GM18517 (cell line): ENCODE data around the gene MMP10.

Experiments
- ATAC-seq: cut with Tn5 transposase; IDR thresholded peaks from one replicate; pipeline ENCODE4 v1.9.1; 2021; ENCODE audit warnings: mild to moderate bottlenecking, moderate library complexity; ENCODE audit not compliant: unreplicated experiment

The MMP10 gene

GRCh38 chr11:102780491-102780918 is at the start of gene MMP10:
Gene MMP10, minus strand, starts transcription at chr11:102780628. Its CDS starts 37 bp downstream, at chr11:102780591.
- ATAC-seq, result no peak

- no peak for ATAC-seq
Measured at GRCh38 chr11:102829316-102830000, 49.0 kb upstream of the MMP10 start.

- no peak for ATAC-seq
Measured at GRCh38 chr11:102824556-102824955, 44.1 kb upstream of the MMP10 start.

- no peak for ATAC-seq
Measured at GRCh38 chr11:102819491-102819890, 39.1 kb upstream of the MMP10 start.

GRCh38 chr11:102813484-102813883 is 33.1 kb upstream of the MMP10 start:
- ATAC-seq, result no peak

- ATAC-seq, result no peak
Measured at GRCh38 chr11:102812188-102812587, 31.8 kb upstream of the MMP10 start.

GRCh38 chr11:102810950-102811660 is 30.7 kb upstream of the MMP10 start:
- no peak for ATAC-seq

- ATAC-seq, result no peak
Measured at GRCh38 chr11:102809971-102810370, 29.5 kb upstream of the MMP10 start.

GRCh38 chr11:102807921-102808320 is 27.5 kb upstream of the MMP10 start:
- ATAC-seq, result peak; percentile 52

GRCh38 chr11:102806296-102806695 is 25.9 kb upstream of the MMP10 start:
- ATAC-seq, result no peak

GRCh38 chr11:102802341-102802740 is 21.9 kb upstream of the MMP10 start:
- no peak for ATAC-seq

GRCh38 chr11:102800767-102801166 is 20.3 kb upstream of the MMP10 start:
- ATAC-seq, result no peak

- no peak for ATAC-seq
Measured at GRCh38 chr11:102799681-102800340, 19.4 kb upstream of the MMP10 start.

- no peak for ATAC-seq
Measured at GRCh38 chr11:102798012-102798746, 17.8 kb upstream of the MMP10 start, which contains the start of gene MMP1. Gene MMP1, minus strand, starts transcription at chr11:102798160. Its CDS starts 68 bp downstream, at chr11:102798092.

GRCh38 chr11:102794382-102794781 is 14.0 kb upstream of the MMP10 start:
- ATAC-seq, result peak; percentile 97

- ATAC-seq, result no peak
Measured at GRCh38 chr11:102793677-102794290, 13.4 kb upstream of the MMP10 start.

- no peak for ATAC-seq
Measured at GRCh38 chr11:102792604-102793003, 12.2 kb upstream of the MMP10 start.

- ATAC-seq, result no peak
Measured at GRCh38 chr11:102791271-102792036, 11.0 kb upstream of the MMP10 start.

GRCh38 chr11:102788334-102788995 is 8.0 kb upstream of the MMP10 start:
- no peak for ATAC-seq
